Uterus (tissue), 4 donors: ENCODE results near the gene SULT2A1. TPM values are rescaled to one million over a fixed set of nuclear protein-coding genes. Genes with fewer than 3 reads are reported as not detected.
"Not testable (repeated sequence)": the region's sequence is repeated elsewhere in the genome, so short reads cannot be mapped to it uniquely, and the experiment has no call there.

Source experiments
- DNase-seq, 2 donors: peaks; one replicate each; pipeline ENCODE4 v3.0.0-alpha.2; 2019 to 2020
- H3K27ac ChIP-seq, 2 donors: fragments of 200-600 bp; sonication (generic); 1 replicate in 1 of 2; 2 replicates in 1 of 2; pipeline ENCODE4 v1.5.1; 2016 to 2018
- H3K27me3 ChIP-seq, 2 donors: fragments of 200-600 bp; sonication (generic); one replicate each; pipeline ENCODE4 v1.5.1; 2018 to 2019; ENCODE audit warnings: control low read depth in 1 of 2
- H3K36me3 ChIP-seq, 2 donors: fragments of 200-600 bp; sonication (generic); one replicate each; pipeline ENCODE4 v1.5.1; 2019; ENCODE audit warnings: control low read depth in 1 of 2
- H3K4me1 ChIP-seq, 2 donors: fragments of 200-600 bp; sonication (generic); one replicate each; pipeline ENCODE4 v1.5.1; 2018 to 2019; ENCODE audit warnings: control low read depth in 1 of 2
- H3K4me3 ChIP-seq, 2 donors: fragments of 200-600 bp; sonication (generic); 1 replicate in 1 of 2; 2 replicates in 1 of 2; pipeline ENCODE4 v1.5.1; 2018 to 2019; ENCODE audit warnings: mild to moderate bottlenecking in 1 of 2
- H3K9me3 ChIP-seq, 2 donors: fragments of 200-600 bp; sonication (generic); one replicate each; pipeline ENCODE4 v1.5.1; 2019; ENCODE audit warnings: control low read depth in 1 of 2
- CTCF ChIP-seq, 4 experiments: fragments of 200-600 bp in 2 of 4; fragments of 450-650 bp in 2 of 4; sonication (generic) in 2 of 4; IDR thresholded peaks; one replicate each; pipeline ENCODE4 v1.5.1; 2016 to 2019; ENCODE audit warnings: antibody characterized with exemption in 4 of 4, mild to moderate bottlenecking in 2 of 4, moderate library complexity in 1 of 4
- POLR2A ChIP-seq, 2 donors: fragments of 450-650 bp; IDR thresholded peaks; one replicate each; pipeline ENCODE4 v1.6.1; 2016; ENCODE audit warnings: antibody characterized with exemption in 2 of 2, mild to moderate bottlenecking in 1 of 2, moderate library complexity in 1 of 2
- intact Hi-C: fragments of 100-400 bp; cut with DNase I; formaldehyde crosslinking; loops from one replicate; pipeline ENCODE4 v1.15.1; 2023; ENCODE audit warnings: low total_unique reads
- total RNA-seq, 4 donors: library from RNA; depleted of rRNA in 3 of 4; stranded (reverse); fragments of >200 nt in 3 of 4; gene quantifications; one replicate each; pipeline versions ENCODE4 v1.1.0 to v1.2.4, GENCODE V29; 2014 to 2023
- donor health status: DM: yes; HTN: yes; CAD: no.

The SULT2A1 gene
- total RNA-seq, 4 donors from 2014 or later: not detected

DNA sequence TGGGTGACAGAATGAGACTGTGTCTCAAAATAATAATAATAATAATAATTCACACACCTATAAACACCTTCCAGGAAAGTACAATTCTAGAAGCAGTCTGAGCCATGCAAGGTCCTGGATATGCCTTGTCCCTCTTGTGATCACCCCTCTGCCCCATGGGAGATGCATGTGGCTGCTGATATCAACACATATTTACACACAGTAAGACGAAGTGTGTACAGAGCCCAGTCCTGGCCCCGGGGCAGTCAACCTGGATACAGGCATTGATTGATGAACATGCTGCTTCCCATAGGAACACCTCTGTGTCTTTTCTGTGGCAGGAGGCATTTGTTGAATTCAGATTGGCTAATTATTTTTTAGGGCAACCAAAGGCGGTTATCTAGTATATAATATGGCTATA, 3.2 kb downstream of the SULT2A1 start:
- Histone ChIP-seq H3K36me3 (no peaks in the 10 kb centered on the region), H3K9me3 (no peaks in the 10 kb centered on the region), H3K27me3 (no peaks in the 10 kb centered on the region), H3K27ac (no peak overlapping the region), H3K4me1 (no peaks in the 10 kb centered on the region), H3K4me3 (no peak overlapping the region)
- intact Hi-C loops: no loop called here
- no peak for TF ChIP-seq POLR2A (IDR thresholded peaks at IDR 0.05)
- no peak for TF ChIP-seq CTCF (IDR thresholded peaks at IDR 0.05)
- no peak for DNase-seq

GRCh38 chr19:47881757-47882156, 4.4 kb downstream of the SULT2A1 start:
- Histone ChIP-seq H3K4me3 (no peak overlapping the region), H3K27me3 (no peaks in the 10 kb centered on the region), H3K36me3 (no peaks in the 10 kb centered on the region), H3K27ac (no peak overlapping the region), H3K4me1 (no peaks in the 10 kb centered on the region), H3K9me3 (no peaks in the 10 kb centered on the region)
- DNase-seq: no peak
- intact Hi-C loops: no loop called here
- TF ChIP-seq CTCF (IDR thresholded peaks at IDR 0.05): no peak
- TF ChIP-seq POLR2A (IDR thresholded peaks at IDR 0.05): no peak

GRCh38 chr19:47879385-47879784, 6.7 kb downstream of the SULT2A1 start:
- H3K27me3 ChIP-seq, H3K4me1 ChIP-seq, H3K9me3 ChIP-seq, H3K27ac ChIP-seq, H3K36me3 ChIP-seq, DNase-seq, intact Hi-C loops, H3K4me3 ChIP-seq: not testable (repeated sequence)

- intact Hi-C loops: no loop called here
- no peak overlapping the region for H3K4me3 ChIP-seq
- H3K36me3 ChIP-seq: no peaks in the 10 kb centered on the region
- H3K4me1 ChIP-seq: no peaks in the 10 kb centered on the region
- DNase-seq: no peak
- H3K27ac ChIP-seq: no peak overlapping the region
- H3K27me3 ChIP-seq: no peaks in the 10 kb centered on the region
- TF ChIP-seq POLR2A (IDR thresholded peaks at IDR 0.05) (no peak), CTCF (IDR thresholded peaks at IDR 0.05) (no peak)
- no peaks in the 10 kb centered on the region for H3K9me3 ChIP-seq
Observed at GRCh38 chr19:47878906-47879305, 7.2 kb downstream of the SULT2A1 start.

GRCh38 chr19:47865166-47865565, 20.9 kb downstream of the SULT2A1 start:
- DNase-seq: no peak
- H3K4me3 ChIP-seq: no peak overlapping the region
- H3K9me3 ChIP-seq: no peaks in the 10 kb centered on the region
- no peaks in the 10 kb centered on the region for H3K4me1 ChIP-seq
- H3K27me3 ChIP-seq: no peaks in the 10 kb centered on the region
- H3K27ac ChIP-seq: no peak overlapping the region
- intact Hi-C loops: no loop called here
- no peak for TF ChIP-seq POLR2A (IDR thresholded peaks at IDR 0.05)
- no peak for TF ChIP-seq CTCF (IDR thresholded peaks at IDR 0.05)
- no peaks in the 10 kb centered on the region for H3K36me3 ChIP-seq

DNA sequence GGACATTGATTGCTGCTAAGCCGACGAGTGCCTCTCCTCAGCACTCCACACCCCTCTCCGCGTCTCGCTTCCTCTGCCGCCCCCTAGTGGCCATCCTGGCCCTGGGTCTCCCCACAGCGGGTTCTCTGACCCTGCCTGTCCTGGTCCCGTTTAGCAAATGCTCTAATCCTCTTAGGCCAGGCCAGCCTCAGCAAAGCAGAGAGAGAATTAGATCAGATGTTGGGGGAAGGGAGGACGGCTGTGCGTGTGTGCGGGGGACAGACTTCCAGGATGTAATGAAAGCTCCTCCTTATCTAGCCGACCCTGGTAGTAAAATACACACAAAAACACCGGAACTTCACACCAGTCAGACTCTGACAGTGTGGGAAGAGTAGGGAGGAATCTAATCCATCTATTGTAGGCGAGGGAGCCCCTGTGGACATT, 22.6 kb downstream of the SULT2A1 start:
- no peak overlapping the region for H3K4me3 ChIP-seq
- intact Hi-C loops: no loop called here
- no peak overlapping the region for H3K27ac ChIP-seq
- peak; percentile 72 to 82 for DNase-seq
- H3K4me1 ChIP-seq: no peaks in the 10 kb centered on the region
- no peaks in the 10 kb centered on the region for H3K9me3 ChIP-seq
- H3K36me3 ChIP-seq: no peaks in the 10 kb centered on the region
- H3K27me3 ChIP-seq: no peaks in the 10 kb centered on the region
- TF ChIP-seq POLR2A (IDR thresholded peaks at IDR 0.05): no peak
- TF ChIP-seq CTCF (IDR thresholded peaks at IDR 0.05): peak; percentile 76 to 91 (median 87)
